ENCODE data around the gene RPS3A.

The RPS3A gene

GRCh38 chr4:151153585-151153984, 54.2 kb downstream of the RPS3A start:
- H3K27ac ChIP-seq: no peak overlapping the region
- TF ChIP-seq ZFX (IDR thresholded peaks at IDR 0.05; ENCODE audit: borderline replicate concordance): no peak
- no peak for TF ChIP-seq CTCF (IDR thresholded peaks at IDR 0.05)
